ENCODE results near the gene STARD3.
A peak's percentile ranks its signal among the peaks of the same experiment; 100 is the strongest.

Gene STARD3

GRCh38 chr17:39627712-39628516 is 9.0 kb upstream of the STARD3 start:
- Histone ChIP-seq H3K79me1 (ENCODE audit: low read depth, low read length) (no peaks in the 10 kb centered on the region), H3K36me3 (replicated peaks in 1 of 2; ENCODE audit: control insufficient read depth in 2 of 2, insufficient read depth in 2 of 2, low read length in 2 of 2) (no peaks in the 10 kb centered on the region), H3K23ac (ENCODE audit: low read depth, low read length, poor library complexity) (no peak overlapping the region), H3K9ac (ENCODE audit: low read depth, low read length, poor library complexity) (no peak overlapping the region), H2AFZ (ENCODE audit: low read length) (peak overlapping the region; percentile 84), H2BK12ac (ENCODE audit: low read length) (no peak overlapping the region), H3K18ac (ENCODE audit: low read length) (peak overlapping the region; percentile 35), H3K9me3 (replicated peaks in 1 of 2; ENCODE audit: control insufficient read depth in 2 of 2, insufficient read depth in 1 of 2, low read depth in 1 of 2, low read length in 2 of 2) (no peaks in the 10 kb centered on the region), H2BK120ac (ENCODE audit: low read depth, low read length) (no peak overlapping the region), H3K14ac (ENCODE audit: low read length) (no peak overlapping the region), H2BK5ac (ENCODE audit: low read length) (no peak overlapping the region), H2AK5ac (ENCODE audit: low read depth, low read length) (no peak overlapping the region), H4K8ac (ENCODE audit: low read depth, low read length) (no peak overlapping the region), H3K4ac (ENCODE audit: low read length) (no peak overlapping the region), H3K27me3 (ENCODE audit: control insufficient read depth in 3 of 3, insufficient read depth in 3 of 3, low read depth in 1 of 3, low read length in 3 of 3) (peaks cover 2 to 82% (median 41%) of the 10 kb centered on the region in 3 experiments), H3K4me1 (ENCODE audit: control insufficient read depth in 2 of 2, insufficient read depth in 1 of 2, low read depth in 1 of 2, low read length in 2 of 2) (peaks cover 9 to 12% of the 10 kb centered on the region in 2 donors), H3K27ac (replicated peaks; ENCODE audit: low read length) (no peak overlapping the region), H3K4me2 (ENCODE audit: insufficient read depth, low read length, poor library complexity, severe bottlenecking) (peak overlapping the region; percentile 89), H4K91ac (ENCODE audit: low read depth, low read length, poor library complexity) (no peak overlapping the region), H2BK15ac (ENCODE audit: low read length) (no peak overlapping the region), H3K4me3 (ENCODE audit: low read length in 2 of 2) (peak overlapping the region in 1 of 2 donors; percentile 16)
- no CpG with 5 or more reads among the region's 16 CpGs for WGBS, 2 donors (ENCODE audit: extremely low coverage in 2 of 2, insufficient read length in 2 of 2, insufficient replicate concordance in 1 of 2)
- no peak for DNase-seq (ENCODE audit: low spot score)

GRCh38 chr17:39628655-39629493 is 8.1 kb upstream of the STARD3 start:
- peak overlapping the region; percentile 35 for H2BK5ac ChIP-seq (ENCODE audit: low read length)
- H3K4me1 ChIP-seq (ENCODE audit: control insufficient read depth in 2 of 2, insufficient read depth in 1 of 2, low read depth in 1 of 2, low read length in 2 of 2), result peaks cover 9 to 12% of the 10 kb centered on the region in 2 donors
- H2AK5ac ChIP-seq (ENCODE audit: low read depth, low read length), result peak overlapping the region; percentile 97
- H4K91ac ChIP-seq (ENCODE audit: low read depth, low read length, poor library complexity), result no peak overlapping the region
- H3K36me3 ChIP-seq (replicated peaks in 1 of 2; ENCODE audit: control insufficient read depth in 2 of 2, insufficient read depth in 2 of 2, low read length in 2 of 2), result no peaks in the 10 kb centered on the region
- no peaks in the 10 kb centered on the region for H3K9me3 ChIP-seq (replicated peaks in 1 of 2; ENCODE audit: control insufficient read depth in 2 of 2, insufficient read depth in 1 of 2, low read depth in 1 of 2, low read length in 2 of 2)
- H3K79me1 ChIP-seq (ENCODE audit: low read depth, low read length), result no peaks in the 10 kb centered on the region
- H3K4me2 ChIP-seq (ENCODE audit: insufficient read depth, low read length, poor library complexity, severe bottlenecking), result no peak overlapping the region
- no peak overlapping the region for H3K4me3 ChIP-seq (ENCODE audit: low read length in 2 of 2)
- no peak overlapping the region for H2BK120ac ChIP-seq (ENCODE audit: low read depth, low read length)
- H3K9ac ChIP-seq (ENCODE audit: low read depth, low read length, poor library complexity), result no peak overlapping the region
- no peak for DNase-seq (ENCODE audit: low spot score)
- H3K27me3 ChIP-seq (ENCODE audit: control insufficient read depth in 3 of 3, insufficient read depth in 3 of 3, low read depth in 1 of 3, low read length in 3 of 3), result peaks cover 2 to 78% (median 41%) of the 10 kb centered on the region in 3 experiments
- H3K27ac ChIP-seq (replicated peaks; ENCODE audit: low read length), result no peak overlapping the region
- H3K18ac ChIP-seq (ENCODE audit: low read length), result peak overlapping the region; percentile 2
- H3K23ac ChIP-seq (ENCODE audit: low read depth, low read length, poor library complexity), result no peak overlapping the region
- H3K4ac ChIP-seq (ENCODE audit: low read length), result no peak overlapping the region
- no peak overlapping the region for H3K14ac ChIP-seq (ENCODE audit: low read length)
- H4K8ac ChIP-seq (ENCODE audit: low read depth, low read length), result no peak overlapping the region
- no CpG with 5 or more reads among the region's 10 CpGs for WGBS, 2 donors (ENCODE audit: extremely low coverage in 2 of 2, insufficient read length in 2 of 2, insufficient replicate concordance in 1 of 2)
- no peak overlapping the region for H2AFZ ChIP-seq (ENCODE audit: low read length)
- no peak overlapping the region for H2BK12ac ChIP-seq (ENCODE audit: low read length)
- peak overlapping the region; percentile 11 for H2BK15ac ChIP-seq (ENCODE audit: low read length)

- DNase-seq (ENCODE audit: low spot score), result no peak
- peak overlapping the region; percentile 91 for H2AK5ac ChIP-seq (ENCODE audit: low read depth, low read length)
- H2BK12ac ChIP-seq (ENCODE audit: low read length), result no peak overlapping the region
- H3K4me2 ChIP-seq (ENCODE audit: insufficient read depth, low read length, poor library complexity, severe bottlenecking), result no peak overlapping the region
- H3K14ac ChIP-seq (ENCODE audit: low read length), result no peak overlapping the region
- no peak overlapping the region for H2AFZ ChIP-seq (ENCODE audit: low read length)
- no peak overlapping the region for H3K4ac ChIP-seq (ENCODE audit: low read length)
- H2BK120ac ChIP-seq (ENCODE audit: low read depth, low read length), result no peak overlapping the region
- no peak overlapping the region for H3K4me3 ChIP-seq (ENCODE audit: low read length in 2 of 2)
- H3K4me1 ChIP-seq (ENCODE audit: control insufficient read depth in 2 of 2, insufficient read depth in 1 of 2, low read depth in 1 of 2, low read length in 2 of 2), result peaks cover 9 to 12% of the 10 kb centered on the region in 2 donors
- H3K9ac ChIP-seq (ENCODE audit: low read depth, low read length, poor library complexity), result peak overlapping the region; percentile 15
- H3K9me3 ChIP-seq (replicated peaks in 1 of 2; ENCODE audit: control insufficient read depth in 2 of 2, insufficient read depth in 1 of 2, low read depth in 1 of 2, low read length in 2 of 2), result no peaks in the 10 kb centered on the region
- H3K36me3 ChIP-seq (replicated peaks in 1 of 2; ENCODE audit: control insufficient read depth in 2 of 2, insufficient read depth in 2 of 2, low read length in 2 of 2), result no peaks in the 10 kb centered on the region
- no peak overlapping the region for H4K91ac ChIP-seq (ENCODE audit: low read depth, low read length, poor library complexity)
- no peaks in the 10 kb centered on the region for H3K79me1 ChIP-seq (ENCODE audit: low read depth, low read length)
- peak overlapping the region; percentile 60 for H3K18ac ChIP-seq (ENCODE audit: low read length)
- H4K8ac ChIP-seq (ENCODE audit: low read depth, low read length), result peak overlapping the region; percentile 73
- no peak overlapping the region for H3K27ac ChIP-seq (replicated peaks; ENCODE audit: low read length)
- no peak overlapping the region for H3K23ac ChIP-seq (ENCODE audit: low read depth, low read length, poor library complexity)
- peaks cover 2 to 73% (median 41%) of the 10 kb centered on the region in 3 experiments for H3K27me3 ChIP-seq (ENCODE audit: control insufficient read depth in 3 of 3, insufficient read depth in 3 of 3, low read depth in 1 of 3, low read length in 3 of 3)
- no CpG with 5 or more reads among the region's 3 CpGs for WGBS, 2 donors (ENCODE audit: extremely low coverage in 2 of 2, insufficient read length in 2 of 2, insufficient replicate concordance in 1 of 2)
- H2BK15ac ChIP-seq (ENCODE audit: low read length), result peak overlapping the region; percentile 11
- H2BK5ac ChIP-seq (ENCODE audit: low read length), result peak overlapping the region; percentile 35
Measured at GRCh38 chr17:39629494-39629880, 7.5 kb upstream of the STARD3 start.

- H3K9ac ChIP-seq (ENCODE audit: low read depth, low read length, poor library complexity), result no peak overlapping the region
- no peak overlapping the region for H4K91ac ChIP-seq (ENCODE audit: low read depth, low read length, poor library complexity)
- WGBS, 2 donors (ENCODE audit: extremely low coverage in 2 of 2, insufficient read length in 2 of 2, insufficient replicate concordance in 1 of 2), result no CpG with 5 or more reads among the region's 12 CpGs
- H2BK12ac ChIP-seq (ENCODE audit: low read length), result no peak overlapping the region
- no peak overlapping the region for H2AFZ ChIP-seq (ENCODE audit: low read length)
- no peaks in the 10 kb centered on the region for H3K36me3 ChIP-seq (replicated peaks in 1 of 2; ENCODE audit: control insufficient read depth in 2 of 2, insufficient read depth in 2 of 2, low read length in 2 of 2)
- peaks cover 2 to 69% (median 37%) of the 10 kb centered on the region in 3 experiments for H3K27me3 ChIP-seq (ENCODE audit: control insufficient read depth in 3 of 3, insufficient read depth in 3 of 3, low read depth in 1 of 3, low read length in 3 of 3)
- H2BK5ac ChIP-seq (ENCODE audit: low read length), result peak overlapping the region; percentile 35
- H4K8ac ChIP-seq (ENCODE audit: low read depth, low read length), result peak overlapping the region; percentile 73
- no peak overlapping the region for H3K4ac ChIP-seq (ENCODE audit: low read length)
- no peaks in the 10 kb centered on the region for H3K79me1 ChIP-seq (ENCODE audit: low read depth, low read length)
- no peaks in the 10 kb centered on the region for H3K9me3 ChIP-seq (replicated peaks in 1 of 2; ENCODE audit: control insufficient read depth in 2 of 2, insufficient read depth in 1 of 2, low read depth in 1 of 2, low read length in 2 of 2)
- peak overlapping the region; percentile 11 for H2BK15ac ChIP-seq (ENCODE audit: low read length)
- peaks cover 11 to 12% of the 10 kb centered on the region in 2 donors for H3K4me1 ChIP-seq (ENCODE audit: control insufficient read depth in 2 of 2, insufficient read depth in 1 of 2, low read depth in 1 of 2, low read length in 2 of 2)
- peak overlapping the region; percentile 18 for H3K23ac ChIP-seq (ENCODE audit: low read depth, low read length, poor library complexity)
- no peak overlapping the region for H3K14ac ChIP-seq (ENCODE audit: low read length)
- H3K18ac ChIP-seq (ENCODE audit: low read length), result peak overlapping the region; percentile 60
- H3K4me2 ChIP-seq (ENCODE audit: insufficient read depth, low read length, poor library complexity, severe bottlenecking), result no peak overlapping the region
- no peak overlapping the region for H2BK120ac ChIP-seq (ENCODE audit: low read depth, low read length)
- no peak for DNase-seq (ENCODE audit: low spot score)
- no peak overlapping the region for H3K27ac ChIP-seq (replicated peaks; ENCODE audit: low read length)
- no peak overlapping the region for H3K4me3 ChIP-seq (ENCODE audit: low read length in 2 of 2)
- H2AK5ac ChIP-seq (ENCODE audit: low read depth, low read length), result peak overlapping the region; percentile 91
Measured at GRCh38 chr17:39629898-39630297, 7.0 kb upstream of the STARD3 start.

All from neuronal stem cell (in vitro differentiated cells).